Astrocyte (in vitro differentiated cells and primary cell): ENCODE data around the gene PAMR1.

Source experiments
- CTCF ChIP-seq: IDR thresholded peaks from 2 replicates; pipeline ENCODE4 v1.5.1; 2011; ENCODE audit warnings: low read depth, mild to moderate bottlenecking, inconsistent platforms, low read length, moderate library complexity; ENCODE audit not compliant: insufficient read depth
- EZH2 ChIP-seq: IDR thresholded peaks from 2 replicates; pipeline ENCODE4 v1.6.1; 2012; ENCODE audit warnings: mild to moderate bottlenecking, low read length, inconsistent platforms; ENCODE audit not compliant: insufficient read depth

- TF ChIP-seq CTCF (no peak), EZH2 (no peak)
These were observed 23.6 kb upstream of the PAMR1 start for GRCh38 chr11:35548925-35549561.
